Astrocyte (in vitro differentiated cells and primary cell): ENCODE measurements around the gene AIDA. TPM values are rescaled to one million over a fixed set of nuclear protein-coding genes. Genes with fewer than 3 reads are reported as not detected.
"Not testable (repeated sequence)": the region's sequence is repeated elsewhere in the genome, so short reads cannot be mapped to it uniquely, and the experiment has no call there.

Source experiments
- DNase-seq: peaks from one replicate; pipeline ENCODE4 v3.0.0-alpha.2; 2010; ENCODE audit warnings: low read depth
- FAIRE-seq: peaks from 2 replicates; lab custom pipeline; 2011; peaks lifted over from hg19 to GRCh38; lab: Jason Lieb, UNC
- H2AFZ ChIP-seq: 2 replicates; pipeline ENCODE4 v1.6.0; 2012; ENCODE audit warnings: low read depth, low read length, inconsistent platforms
- H3K27ac ChIP-seq: 2 replicates; pipeline ENCODE4 v1.5.1; 2011; ENCODE audit warnings: low read depth, low read length, inconsistent platforms
- H3K27me3 ChIP-seq: 2 replicates; pipeline ENCODE4 v1.6.0; 2011; ENCODE audit warnings: low read length, inconsistent platforms; ENCODE audit not compliant: insufficient read depth
- H3K36me3 ChIP-seq: 2 replicates; pipeline ENCODE4 v1.5.1; 2011; ENCODE audit warnings: low read length, inconsistent platforms; ENCODE audit not compliant: insufficient read depth
- H3K4me1 ChIP-seq: 2 replicates; pipeline ENCODE4 v1.5.1; 2011; ENCODE audit warnings: low read length, inconsistent platforms; ENCODE audit not compliant: insufficient read depth
- H3K4me2 ChIP-seq: 2 replicates; pipeline ENCODE4 v1.6.0; 2012; ENCODE audit warnings: low read length, inconsistent platforms
- H3K4me3 ChIP-seq: 2 replicates; pipeline ENCODE4 v1.5.1; 2011; ENCODE audit warnings: low read depth, mild to moderate bottlenecking, low read length, inconsistent platforms; ENCODE audit not compliant: insufficient read depth
- H3K79me2 ChIP-seq: 2 replicates; pipeline ENCODE4 v1.6.0; 2012; ENCODE audit warnings: mild to moderate bottlenecking, low read length, inconsistent platforms; ENCODE audit not compliant: insufficient read depth
- H3K9ac ChIP-seq: 2 replicates; pipeline ENCODE4 v1.6.0; 2012; ENCODE audit warnings: mild to moderate bottlenecking, low read length, inconsistent platforms
- H3K9me3 ChIP-seq: 2 replicates; pipeline ENCODE4 v1.5.1; 2012; ENCODE audit warnings: low read depth, mild to moderate bottlenecking, low read length, inconsistent platforms; ENCODE audit not compliant: insufficient read depth
- H4K20me1 ChIP-seq: 2 replicates; pipeline ENCODE4 v1.6.0; 2012; ENCODE audit warnings: low read length, inconsistent platforms; ENCODE audit not compliant: insufficient read depth
- H3K27ac Mint-ChIP-seq: one replicate; pipeline ENCODE4 v1.8.0; 2021; ENCODE audit warnings: mild to moderate bottlenecking, mixed read lengths; ENCODE audit not compliant: unreplicated experiment
- H3K27me3 Mint-ChIP-seq: one replicate; pipeline ENCODE4 v1.8.0; 2021; ENCODE audit warnings: low read depth, mixed read lengths; ENCODE audit not compliant: unreplicated experiment
- H3K36me3 Mint-ChIP-seq: one replicate; pipeline ENCODE4 v1.8.0; 2021; ENCODE audit warnings: low read depth, mixed read lengths; ENCODE audit not compliant: unreplicated experiment
- H3K4me1 Mint-ChIP-seq: one replicate; pipeline ENCODE4 v1.8.0; 2021; ENCODE audit warnings: low read depth, mixed read lengths; ENCODE audit not compliant: unreplicated experiment
- H3K4me3 Mint-ChIP-seq: one replicate; pipeline ENCODE4 v1.8.0; 2021; ENCODE audit warnings: mild to moderate bottlenecking, moderate library complexity, mixed read lengths; ENCODE audit not compliant: unreplicated experiment
- H3K9me3 Mint-ChIP-seq: one replicate; pipeline ENCODE4 v1.8.0; 2021; ENCODE audit warnings: mild to moderate bottlenecking, mixed read lengths; ENCODE audit not compliant: unreplicated experiment
- EZH2 ChIP-seq: IDR thresholded peaks from 2 replicates; pipeline ENCODE4 v1.6.1; 2012; ENCODE audit warnings: mild to moderate bottlenecking, low read length, inconsistent platforms; ENCODE audit not compliant: insufficient read depth
- total RNA-seq: library from RNA; stranded (reverse); gene quantifications from 2 replicates; pipeline ENCODE4 v1.2.1, GENCODE V29; 2021
- TF ChIP-seq, protein P1 (sequence below): IDR thresholded peaks from 2 replicates; pipeline ENCODE4 v1.5.1; 2011; ENCODE audit warnings: low read depth, mild to moderate bottlenecking, inconsistent platforms, low read length, moderate library complexity; ENCODE audit not compliant: insufficient read depth

The AIDA gene
- total RNA-seq, 1 donor from 2014 or later: 86.2 TPM

DNA sequence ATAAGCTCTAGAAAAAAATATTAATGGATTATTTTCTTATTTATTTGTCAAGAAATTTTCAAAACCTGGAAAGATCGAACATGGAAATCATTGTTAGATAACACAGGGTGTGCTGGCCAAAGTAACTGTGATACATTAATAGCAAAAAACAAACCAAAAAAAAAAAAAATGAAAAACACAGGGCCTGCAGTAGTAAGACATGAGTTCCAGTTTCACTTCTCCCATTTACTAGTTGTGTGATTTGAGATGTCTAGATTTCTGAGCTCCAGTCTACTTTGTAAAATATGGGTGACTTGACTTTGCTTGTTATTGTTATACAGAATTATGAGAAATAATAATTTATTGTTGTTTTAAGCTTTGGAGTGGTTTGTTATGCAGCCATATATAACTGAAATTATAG lies 38.4 kb upstream of the AIDA start:
- Histone ChIP-seq H2AFZ (no peak overlapping the region), H3K36me3 (no peaks in the 10 kb centered on the region), H3K4me3 (no peak overlapping the region), H3K4me2 (no peak overlapping the region), H3K79me2 (no peaks in the 10 kb centered on the region), H3K4me1 (peaks cover 7% of the 10 kb centered on the region), H3K9me3 (no peaks in the 10 kb centered on the region), H3K9ac (no peak overlapping the region), H3K27me3 (no peaks in the 10 kb centered on the region), H4K20me1 (no peaks in the 10 kb centered on the region), H3K27ac (no peak overlapping the region)
- no peaks in the 10 kb centered on the region for H3K36me3 Mint-ChIP-seq
- TF ChIP-seq EZH2: no peak
- TF ChIP-seq, protein P1, sequence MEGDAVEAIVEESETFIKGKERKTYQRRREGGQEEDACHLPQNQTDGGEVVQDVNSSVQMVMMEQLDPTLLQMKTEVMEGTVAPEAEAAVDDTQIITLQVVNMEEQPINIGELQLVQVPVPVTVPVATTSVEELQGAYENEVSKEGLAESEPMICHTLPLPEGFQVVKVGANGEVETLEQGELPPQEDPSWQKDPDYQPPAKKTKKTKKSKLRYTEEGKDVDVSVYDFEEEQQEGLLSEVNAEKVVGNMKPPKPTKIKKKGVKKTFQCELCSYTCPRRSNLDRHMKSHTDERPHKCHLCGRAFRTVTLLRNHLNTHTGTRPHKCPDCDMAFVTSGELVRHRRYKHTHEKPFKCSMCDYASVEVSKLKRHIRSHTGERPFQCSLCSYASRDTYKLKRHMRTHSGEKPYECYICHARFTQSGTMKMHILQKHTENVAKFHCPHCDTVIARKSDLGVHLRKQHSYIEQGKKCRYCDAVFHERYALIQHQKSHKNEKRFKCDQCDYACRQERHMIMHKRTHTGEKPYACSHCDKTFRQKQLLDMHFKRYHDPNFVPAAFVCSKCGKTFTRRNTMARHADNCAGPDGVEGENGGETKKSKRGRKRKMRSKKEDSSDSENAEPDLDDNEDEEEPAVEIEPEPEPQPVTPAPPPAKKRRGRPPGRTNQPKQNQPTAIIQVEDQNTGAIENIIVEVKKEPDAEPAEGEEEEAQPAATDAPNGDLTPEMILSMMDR: no peak
- H3K4me1 Mint-ChIP-seq: no peaks in the 10 kb centered on the region
- no peak overlapping the region for H3K4me3 Mint-ChIP-seq
- peaks cover 9% of the 10 kb centered on the region for H3K27me3 Mint-ChIP-seq
- no peaks in the 10 kb centered on the region for H3K9me3 Mint-ChIP-seq
- no peak overlapping the region for H3K27ac Mint-ChIP-seq
- no peak for FAIRE-seq
- no peak for DNase-seq

DNA sequence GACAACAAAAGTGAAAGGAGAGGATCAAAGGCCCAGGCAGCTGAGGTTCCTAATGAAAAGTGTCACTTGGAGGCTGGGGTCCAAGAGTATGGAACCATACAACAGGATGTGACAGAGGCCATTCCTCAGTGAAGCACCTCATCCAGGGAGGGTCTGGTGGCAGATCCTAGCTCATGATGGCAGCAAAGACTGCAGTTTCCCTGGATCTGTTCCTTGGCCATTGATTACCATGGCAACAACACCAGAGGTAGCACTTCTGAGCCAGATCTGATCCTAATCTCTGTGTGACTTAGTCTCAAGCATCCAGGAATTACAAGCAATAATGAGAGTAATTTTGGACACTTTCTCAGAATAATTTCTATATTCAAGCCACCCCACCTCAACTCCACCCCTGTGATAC lies 37.6 kb upstream of the AIDA start:
- Mint-ChIP-seq H3K27me3 (peaks cover 5% of the 10 kb centered on the region), H3K4me3 (no peak overlapping the region), H3K4me1 (no peaks in the 10 kb centered on the region), H3K36me3 (no peaks in the 10 kb centered on the region), H3K9me3 (no peaks in the 10 kb centered on the region), H3K27ac (no peak overlapping the region)
- TF ChIP-seq, protein P1: no peak
- no peak for TF ChIP-seq EZH2
- H3K9ac ChIP-seq: no peak overlapping the region
- no peak overlapping the region for H2AFZ ChIP-seq
- H4K20me1 ChIP-seq: no peaks in the 10 kb centered on the region
- no peaks in the 10 kb centered on the region for H3K27me3 ChIP-seq
- FAIRE-seq (no peak), DNase-seq (no peak)
- no peaks in the 10 kb centered on the region for H3K9me3 ChIP-seq
- no peaks in the 10 kb centered on the region for H3K79me2 ChIP-seq
- H3K4me2 ChIP-seq: no peak overlapping the region
- no peak overlapping the region for H3K4me3 ChIP-seq
- no peak overlapping the region for H3K27ac ChIP-seq
- no peaks in the 10 kb centered on the region for H3K36me3 ChIP-seq
- peaks cover 4% of the 10 kb centered on the region for H3K4me1 ChIP-seq

DNA sequence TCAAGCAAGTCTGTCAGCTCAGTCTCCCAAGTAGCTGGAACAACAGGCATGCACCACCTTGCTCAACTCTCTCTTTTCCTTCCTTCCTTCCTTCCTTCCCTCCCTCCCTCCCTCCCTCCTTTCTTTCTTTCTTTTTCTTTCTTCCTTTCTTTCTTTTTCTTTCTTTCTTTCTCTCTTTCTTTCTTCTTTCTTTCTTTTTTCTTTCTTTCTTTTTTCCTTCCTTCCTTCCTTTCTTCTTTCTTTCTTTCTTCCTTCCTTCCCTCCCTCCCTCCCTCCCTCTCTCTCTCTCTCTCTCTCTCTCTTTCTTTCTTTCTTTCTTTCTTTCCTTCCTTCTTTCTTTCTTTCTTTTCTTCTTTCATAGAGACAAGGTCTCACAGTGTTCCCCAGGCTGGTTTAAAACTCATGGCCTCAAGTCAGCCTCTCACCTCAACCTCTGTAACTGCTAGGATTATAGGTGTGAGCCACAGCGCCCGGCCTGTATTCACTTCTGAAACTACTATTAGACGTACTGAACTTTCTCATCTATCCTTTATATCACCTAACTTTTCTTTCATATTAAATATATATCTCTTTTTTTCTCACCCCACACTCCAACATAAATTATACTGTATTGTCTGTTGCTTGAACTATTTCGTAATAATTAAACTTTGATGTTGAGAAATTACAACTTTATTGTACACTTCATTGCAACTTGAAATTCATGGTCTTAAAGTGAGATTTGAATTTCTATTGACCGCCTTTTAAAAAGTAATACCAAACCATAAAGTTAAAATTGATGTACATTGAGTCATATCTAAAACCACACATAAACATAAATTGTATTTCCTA lies 29.6 kb upstream of the AIDA start:
- H3K4me2 ChIP-seq, H3K36me3 ChIP-seq, H3K36me3 Mint-ChIP-seq, H3K4me3 ChIP-seq, H3K79me2 ChIP-seq, H3K9me3 ChIP-seq, FAIRE-seq, H3K4me1 ChIP-seq, H3K4me3 Mint-ChIP-seq, H3K9me3 Mint-ChIP-seq, H2AFZ ChIP-seq, DNase-seq, H3K27me3 Mint-ChIP-seq, H3K9ac ChIP-seq, H3K4me1 Mint-ChIP-seq, H3K27ac ChIP-seq, H3K27ac Mint-ChIP-seq, H3K27me3 ChIP-seq, H4K20me1 ChIP-seq: not testable (repeated sequence)
